ENCODE results near the gene LARP4B.

DNA sequence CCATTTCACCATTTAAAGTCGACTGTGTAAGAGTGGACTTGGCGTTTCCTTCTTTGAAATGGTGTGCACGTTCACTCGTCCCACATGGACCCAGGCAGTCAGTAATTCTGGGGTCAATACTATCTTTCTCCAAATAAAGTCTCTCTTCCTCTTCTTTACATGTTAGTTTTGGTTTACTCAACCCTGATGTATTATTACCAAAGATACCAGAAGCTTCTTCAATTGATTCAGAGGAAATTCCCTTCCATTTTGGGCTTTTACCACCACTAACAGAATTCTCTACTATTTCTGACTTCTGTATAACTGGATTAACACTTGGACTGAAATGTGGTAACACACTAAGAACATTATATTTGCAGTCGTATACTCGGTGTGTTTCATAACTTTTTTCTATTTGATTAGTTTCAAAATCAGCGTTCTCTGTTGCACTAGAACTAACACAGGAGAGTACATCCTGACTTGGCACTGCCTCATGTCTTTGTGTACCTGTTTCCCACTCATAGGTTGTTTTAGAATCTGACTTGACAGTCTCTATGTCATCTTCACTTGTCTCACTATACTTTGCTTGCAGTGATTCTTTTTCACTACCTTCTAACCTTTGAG is 60.8 kb downstream of the LARP4B start:
- TF ChIP-seq, protein P1, sequence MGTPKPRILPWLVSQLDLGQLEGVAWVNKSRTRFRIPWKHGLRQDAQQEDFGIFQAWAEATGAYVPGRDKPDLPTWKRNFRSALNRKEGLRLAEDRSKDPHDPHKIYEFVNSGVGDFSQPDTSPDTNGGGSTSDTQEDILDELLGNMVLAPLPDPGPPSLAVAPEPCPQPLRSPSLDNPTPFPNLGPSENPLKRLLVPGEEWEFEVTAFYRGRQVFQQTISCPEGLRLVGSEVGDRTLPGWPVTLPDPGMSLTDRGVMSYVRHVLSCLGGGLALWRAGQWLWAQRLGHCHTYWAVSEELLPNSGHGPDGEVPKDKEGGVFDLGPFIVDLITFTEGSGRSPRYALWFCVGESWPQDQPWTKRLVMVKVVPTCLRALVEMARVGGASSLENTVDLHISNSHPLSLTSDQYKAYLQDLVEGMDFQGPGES (IDR thresholded peaks at IDR 0.05; ENCODE audit: low read depth, low read length) = no peak
- TF ChIP-seq RAD21 (IDR thresholded peaks at IDR 0.05; ENCODE audit: low read length) = no peak
- TF ChIP-seq, protein P2, sequence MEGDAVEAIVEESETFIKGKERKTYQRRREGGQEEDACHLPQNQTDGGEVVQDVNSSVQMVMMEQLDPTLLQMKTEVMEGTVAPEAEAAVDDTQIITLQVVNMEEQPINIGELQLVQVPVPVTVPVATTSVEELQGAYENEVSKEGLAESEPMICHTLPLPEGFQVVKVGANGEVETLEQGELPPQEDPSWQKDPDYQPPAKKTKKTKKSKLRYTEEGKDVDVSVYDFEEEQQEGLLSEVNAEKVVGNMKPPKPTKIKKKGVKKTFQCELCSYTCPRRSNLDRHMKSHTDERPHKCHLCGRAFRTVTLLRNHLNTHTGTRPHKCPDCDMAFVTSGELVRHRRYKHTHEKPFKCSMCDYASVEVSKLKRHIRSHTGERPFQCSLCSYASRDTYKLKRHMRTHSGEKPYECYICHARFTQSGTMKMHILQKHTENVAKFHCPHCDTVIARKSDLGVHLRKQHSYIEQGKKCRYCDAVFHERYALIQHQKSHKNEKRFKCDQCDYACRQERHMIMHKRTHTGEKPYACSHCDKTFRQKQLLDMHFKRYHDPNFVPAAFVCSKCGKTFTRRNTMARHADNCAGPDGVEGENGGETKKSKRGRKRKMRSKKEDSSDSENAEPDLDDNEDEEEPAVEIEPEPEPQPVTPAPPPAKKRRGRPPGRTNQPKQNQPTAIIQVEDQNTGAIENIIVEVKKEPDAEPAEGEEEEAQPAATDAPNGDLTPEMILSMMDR (IDR thresholded peaks at IDR 0.05) = no peak
- TF ChIP-seq, protein P3, sequence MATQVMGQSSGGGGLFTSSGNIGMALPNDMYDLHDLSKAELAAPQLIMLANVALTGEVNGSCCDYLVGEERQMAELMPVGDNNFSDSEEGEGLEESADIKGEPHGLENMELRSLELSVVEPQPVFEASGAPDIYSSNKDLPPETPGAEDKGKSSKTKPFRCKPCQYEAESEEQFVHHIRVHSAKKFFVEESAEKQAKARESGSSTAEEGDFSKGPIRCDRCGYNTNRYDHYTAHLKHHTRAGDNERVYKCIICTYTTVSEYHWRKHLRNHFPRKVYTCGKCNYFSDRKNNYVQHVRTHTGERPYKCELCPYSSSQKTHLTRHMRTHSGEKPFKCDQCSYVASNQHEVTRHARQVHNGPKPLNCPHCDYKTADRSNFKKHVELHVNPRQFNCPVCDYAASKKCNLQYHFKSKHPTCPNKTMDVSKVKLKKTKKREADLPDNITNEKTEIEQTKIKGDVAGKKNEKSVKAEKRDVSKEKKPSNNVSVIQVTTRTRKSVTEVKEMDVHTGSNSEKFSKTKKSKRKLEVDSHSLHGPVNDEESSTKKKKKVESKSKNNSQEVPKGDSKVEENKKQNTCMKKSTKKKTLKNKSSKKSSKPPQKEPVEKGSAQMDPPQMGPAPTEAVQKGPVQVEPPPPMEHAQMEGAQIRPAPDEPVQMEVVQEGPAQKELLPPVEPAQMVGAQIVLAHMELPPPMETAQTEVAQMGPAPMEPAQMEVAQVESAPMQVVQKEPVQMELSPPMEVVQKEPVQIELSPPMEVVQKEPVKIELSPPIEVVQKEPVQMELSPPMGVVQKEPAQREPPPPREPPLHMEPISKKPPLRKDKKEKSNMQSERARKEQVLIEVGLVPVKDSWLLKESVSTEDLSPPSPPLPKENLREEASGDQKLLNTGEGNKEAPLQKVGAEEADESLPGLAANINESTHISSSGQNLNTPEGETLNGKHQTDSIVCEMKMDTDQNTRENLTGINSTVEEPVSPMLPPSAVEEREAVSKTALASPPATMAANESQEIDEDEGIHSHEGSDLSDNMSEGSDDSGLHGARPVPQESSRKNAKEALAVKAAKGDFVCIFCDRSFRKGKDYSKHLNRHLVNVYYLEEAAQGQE (IDR thresholded peaks at IDR 0.05; ENCODE audit: low read depth, low read length) = no peak
- TF ChIP-seq EZH2phosphoT487 (IDR thresholded peaks at IDR 0.05; ENCODE audit: borderline replicate concordance, low read depth) = no peak
- TF ChIP-seq POLR2AphosphoS5 (IDR thresholded peaks at IDR 0.05; ENCODE audit: low read depth, low read length) = no peak
- TF ChIP-seq SIN3A (IDR thresholded peaks at IDR 0.05; ENCODE audit: borderline replicate concordance, low read depth, low read length) = no peak
- no peak for TF ChIP-seq FOXM1 (IDR thresholded peaks at IDR 0.05; ENCODE audit: low read depth)
- no peak for TF ChIP-seq CHD2 (IDR thresholded peaks at IDR 0.05; ENCODE audit: low read length, partially characterized antibody)
- TF ChIP-seq, protein P4, sequence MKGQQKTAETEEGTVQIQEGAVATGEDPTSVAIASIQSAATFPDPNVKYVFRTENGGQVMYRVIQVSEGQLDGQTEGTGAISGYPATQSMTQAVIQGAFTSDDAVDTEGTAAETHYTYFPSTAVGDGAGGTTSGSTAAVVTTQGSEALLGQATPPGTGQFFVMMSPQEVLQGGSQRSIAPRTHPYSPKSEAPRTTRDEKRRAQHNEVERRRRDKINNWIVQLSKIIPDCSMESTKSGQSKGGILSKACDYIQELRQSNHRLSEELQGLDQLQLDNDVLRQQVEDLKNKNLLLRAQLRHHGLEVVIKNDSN (IDR thresholded peaks at IDR 0.05; ENCODE audit: borderline replicate concordance, low read depth) = no peak
